Lung (tissue), 12 donors: Measurements from ENCODE around the gene SREK1IP1. TPM values are rescaled to one million over a fixed set of nuclear protein-coding genes. Genes with fewer than 3 reads are reported as not detected.

ENCODE experiments used
- ATAC-seq: fragments of 200-7000 bp; cut with Tn5 transposase; one replicate; pipeline ENCODE4 v1.9.1; 2020; ENCODE audit warnings: moderate number of reproducible peaks; ENCODE audit not compliant: insufficient read depth, low FRiP score
- DNase-seq, 3 donors: peaks; one replicate each; pipeline ENCODE4 v3.0.0-alpha.2; 2013 to 2017
- H3K27ac ChIP-seq, 2 donors: one replicate each; pipeline ENCODE4 v1.5.1; 2013; ENCODE audit warnings: mild to moderate bottlenecking in 2 of 2, moderate library complexity in 2 of 2, control low read depth in 1 of 2, inconsistent platforms in 1 of 2, low read depth in 1 of 2, low read length in 1 of 2
- H3K27me3 ChIP-seq, 3 donors: one replicate each; pipeline ENCODE4 v1.5.1; 2013; ENCODE audit warnings: low read length in 2 of 3; ENCODE audit not compliant: control insufficient read depth in 3 of 3, insufficient read depth in 3 of 3
- H3K36me3 ChIP-seq, 4 donors: one replicate each; pipeline ENCODE4 v1.5.1; 2013; ENCODE audit warnings: low read length in 4 of 4, mild to moderate bottlenecking in 1 of 4, moderate library complexity in 1 of 4; ENCODE audit not compliant: control insufficient read depth in 4 of 4, insufficient read depth in 4 of 4
- H3K4me1 ChIP-seq, 5 donors: one replicate each; pipeline ENCODE4 v1.5.1; 2013; ENCODE audit warnings: low read length in 5 of 5, mild to moderate bottlenecking in 2 of 5, moderate library complexity in 1 of 5; ENCODE audit not compliant: control insufficient read depth in 5 of 5, insufficient read depth in 5 of 5
- H3K4me3 ChIP-seq: one replicate; pipeline ENCODE4 v1.5.1; 2013; ENCODE audit warnings: mild to moderate bottlenecking, control low read depth, moderate library complexity
- H3K9ac ChIP-seq, 2 donors: one replicate each; pipeline ENCODE4 v1.5.1; 2013; ENCODE audit warnings: low read length in 2 of 2, control low read depth in 1 of 2; ENCODE audit not compliant: insufficient read depth in 1 of 2
- H3K9me3 ChIP-seq, 4 donors: one replicate each; pipeline ENCODE4 v1.5.1; 2013; ENCODE audit warnings: low read length in 3 of 4, mild to moderate bottlenecking in 1 of 4, moderate library complexity in 1 of 4; ENCODE audit not compliant: control insufficient read depth in 4 of 4, insufficient read depth in 3 of 4
- WGBS, 2 donors: extraction: QIAGEN DNeasy Blood & Tissue Kit; methylation state at CpG; one replicate each; pipeline ENCODE4 v1.1.7; 2013; 5-methylcytosine and 5-hydroxymethylcytosine counted together
- polyA plus RNA-seq, 2 donors: library from polyadenylated mRNA; stranded (reverse); fragments of 200-250 nt; gene quantifications; one replicate each; pipeline ENCODE4 v1.2.1, GENCODE V29; 2013
- total RNA-seq, 2 donors: library from RNA; depleted of rRNA in 1 of 2; stranded (reverse); fragments of >200 nt in 1 of 2; gene quantifications; one replicate each; pipeline ENCODE4 v1.2.1, GENCODE V29; 2014 to 2021
- TF ChIP-seq, protein P1 (sequence below): IDR thresholded peaks from 2 replicates; pipeline ENCODE4 v1.5.1; 2012; ENCODE audit warnings: mild to moderate bottlenecking; ENCODE audit errors: control extremely low read depth, extremely low read depth
- donor health status: control.
- donor health status: control.
- donor health status: Bipolar disorder and iron deficiency.
- donor health status: healthy.
- donor health status: DM: yes; HTN: yes; CAD: no.

SREK1IP1 gene
- total and polyA plus RNA-seq, 4 donors: 10.8 to 17.0 (median 16.2) TPM

DNA sequence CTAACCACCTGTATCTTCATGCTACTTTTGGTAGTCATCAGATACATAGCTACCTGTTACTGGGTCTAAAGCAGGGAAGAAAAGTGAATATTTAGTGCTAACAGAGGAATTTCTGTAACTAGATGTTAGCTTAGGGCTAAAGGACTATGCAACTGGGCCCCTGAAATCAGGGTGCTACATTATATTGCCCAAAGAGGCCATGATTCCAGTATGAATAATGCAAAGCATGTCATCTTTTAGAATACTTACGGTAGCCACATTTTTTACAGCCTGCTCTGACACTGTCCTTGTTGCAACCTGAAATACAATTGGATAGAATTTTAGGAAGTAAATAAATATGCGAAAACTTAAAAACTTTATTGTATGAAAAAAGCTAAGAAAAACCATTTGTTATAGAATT is 14.4 kb downstream of the SREK1IP1 start:
- Histone ChIP-seq H3K4me1 (peaks cover 0 to 7% (median 0%) of the 10 kb centered on the region in 5 donors), H3K27me3 (no peaks in the 10 kb centered on the region), H3K36me3 (peaks cover 0 to 7% (median 2%) of the 10 kb centered on the region in 4 donors), H3K27ac (no peak overlapping the region), H3K9ac (no peak overlapping the region), H3K9me3 (no peaks in the 10 kb centered on the region), H3K4me3 (no peak overlapping the region)
- no peak for DNase-seq
- no peak for ATAC-seq
- TF ChIP-seq, protein P1, sequence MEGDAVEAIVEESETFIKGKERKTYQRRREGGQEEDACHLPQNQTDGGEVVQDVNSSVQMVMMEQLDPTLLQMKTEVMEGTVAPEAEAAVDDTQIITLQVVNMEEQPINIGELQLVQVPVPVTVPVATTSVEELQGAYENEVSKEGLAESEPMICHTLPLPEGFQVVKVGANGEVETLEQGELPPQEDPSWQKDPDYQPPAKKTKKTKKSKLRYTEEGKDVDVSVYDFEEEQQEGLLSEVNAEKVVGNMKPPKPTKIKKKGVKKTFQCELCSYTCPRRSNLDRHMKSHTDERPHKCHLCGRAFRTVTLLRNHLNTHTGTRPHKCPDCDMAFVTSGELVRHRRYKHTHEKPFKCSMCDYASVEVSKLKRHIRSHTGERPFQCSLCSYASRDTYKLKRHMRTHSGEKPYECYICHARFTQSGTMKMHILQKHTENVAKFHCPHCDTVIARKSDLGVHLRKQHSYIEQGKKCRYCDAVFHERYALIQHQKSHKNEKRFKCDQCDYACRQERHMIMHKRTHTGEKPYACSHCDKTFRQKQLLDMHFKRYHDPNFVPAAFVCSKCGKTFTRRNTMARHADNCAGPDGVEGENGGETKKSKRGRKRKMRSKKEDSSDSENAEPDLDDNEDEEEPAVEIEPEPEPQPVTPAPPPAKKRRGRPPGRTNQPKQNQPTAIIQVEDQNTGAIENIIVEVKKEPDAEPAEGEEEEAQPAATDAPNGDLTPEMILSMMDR: no peak
- 99 to 100% methylated on average over 2 of the region's 2 CpGs for WGBS, 2 donors

DNA sequence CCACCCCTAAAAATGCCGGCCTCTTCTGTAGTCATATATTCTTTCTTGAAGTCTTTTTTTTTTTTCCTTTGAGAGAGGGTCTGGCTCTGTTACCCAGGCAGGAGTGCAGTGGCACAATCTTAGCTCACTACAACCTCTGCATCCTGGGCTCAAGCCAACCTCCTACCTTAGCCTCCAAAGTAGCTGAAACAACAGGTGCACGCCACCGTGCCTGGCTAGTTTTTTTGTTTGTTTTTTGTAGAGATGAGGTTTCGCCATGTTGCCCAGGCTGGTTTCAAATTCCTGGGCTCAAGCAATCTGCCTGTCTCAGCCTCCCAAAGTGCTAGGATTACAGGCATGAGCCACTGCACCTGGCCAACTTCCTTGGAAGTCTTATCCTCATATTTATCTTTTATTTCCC is 19.1 kb downstream of the SREK1IP1 start:
- no peaks in the 10 kb centered on the region for H3K4me1 ChIP-seq
- no peaks in the 10 kb centered on the region for H3K27me3 ChIP-seq
- H3K9me3 ChIP-seq: no peaks in the 10 kb centered on the region
- H3K27ac ChIP-seq: no peak overlapping the region
- H3K4me3 ChIP-seq: no peak overlapping the region
- no peak overlapping the region for H3K9ac ChIP-seq
- TF ChIP-seq, protein P1: no peak
- WGBS, 2 donors: 85 to 90% methylated on average over 4 of the region's 4 CpGs
- no peak for DNase-seq
- no peak for ATAC-seq
- H3K36me3 ChIP-seq: peaks cover 0 to 10% (median 2%) of the 10 kb centered on the region in 4 donors

DNA sequence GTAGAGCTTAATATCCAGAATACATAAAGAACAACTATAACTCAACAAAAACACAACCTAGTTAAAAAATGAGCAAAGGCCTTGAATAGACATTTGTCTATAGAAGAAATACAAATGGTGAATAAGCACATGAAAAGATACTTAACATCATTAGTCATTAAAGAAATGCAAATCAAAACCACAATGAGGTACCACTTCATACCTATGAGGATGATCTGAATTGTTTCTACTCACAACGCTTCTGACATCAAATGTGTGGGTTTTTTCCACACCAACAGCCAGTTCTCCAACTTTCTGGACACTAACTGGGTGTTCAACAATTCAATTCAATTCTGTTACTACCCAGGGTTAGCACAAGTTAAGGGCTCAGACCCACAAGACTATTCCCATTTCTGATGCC is 22.0 kb downstream of the SREK1IP1 start:
- 88 to 94% methylated on average over 1 of the region's 1 CpG for WGBS, 2 donors
- H3K9ac ChIP-seq: no peak overlapping the region
- no peaks in the 10 kb centered on the region for H3K27me3 ChIP-seq
- no peaks in the 10 kb centered on the region for H3K9me3 ChIP-seq
- ATAC-seq (no peak), DNase-seq (no peak)
- TF ChIP-seq, protein P1: no peak
- peaks cover 0 to 5% (median 3%) of the 10 kb centered on the region in 4 donors for H3K36me3 ChIP-seq
- peaks cover 0 to 3% (median 0%) of the 10 kb centered on the region in 5 donors for H3K4me1 ChIP-seq
- H3K4me3 ChIP-seq: no peak overlapping the region
- H3K27ac ChIP-seq: no peak overlapping the region

DNA sequence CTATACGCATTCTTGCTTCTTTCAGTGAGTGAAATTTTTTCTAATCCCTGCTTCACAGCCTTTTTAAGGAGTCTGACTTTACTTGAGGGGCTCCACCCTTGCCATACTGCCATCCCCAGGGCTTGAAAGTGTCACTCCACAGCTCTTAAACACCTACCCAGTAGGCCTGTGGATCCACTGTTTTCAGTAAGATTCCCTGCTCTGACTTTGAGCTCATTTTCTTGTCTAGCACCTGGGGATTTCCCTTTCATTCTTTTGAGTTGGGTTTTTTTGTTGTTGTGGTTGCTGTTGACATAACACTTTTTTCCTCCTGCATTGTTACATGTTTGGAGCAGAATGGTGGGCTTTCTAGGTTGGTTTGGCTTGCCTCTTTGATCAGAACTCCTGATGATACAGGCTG is 23.6 kb downstream of the SREK1IP1 start:
- ATAC-seq: no peak
- DNase-seq: no peak
- peaks cover 2 to 14% (median 5%) of the 10 kb centered on the region in 4 donors for H3K36me3 ChIP-seq
- H3K9me3 ChIP-seq: no peaks in the 10 kb centered on the region
- TF ChIP-seq, protein P1: no peak
- H3K27me3 ChIP-seq: no peaks in the 10 kb centered on the region
- 95 to 100% methylated on average over 1 of the region's 1 CpG for WGBS, 2 donors
- H3K27ac ChIP-seq: no peak overlapping the region
- H3K4me3 ChIP-seq: no peak overlapping the region
- H3K4me1 ChIP-seq: peaks cover 0 to 3% (median 0%) of the 10 kb centered on the region in 5 donors
- no peak overlapping the region for H3K9ac ChIP-seq
